GM18907 (cell line): Measurements from ENCODE around the gene RASA3.

Source experiments
- ATAC-seq: cut with Tn5 transposase; IDR thresholded peaks from one replicate; pipeline ENCODE4 v1.9.1; 2021; ENCODE audit warnings: mild to moderate bottlenecking, moderate library complexity; ENCODE audit not compliant: unreplicated experiment

The RASA3 gene

DNA sequence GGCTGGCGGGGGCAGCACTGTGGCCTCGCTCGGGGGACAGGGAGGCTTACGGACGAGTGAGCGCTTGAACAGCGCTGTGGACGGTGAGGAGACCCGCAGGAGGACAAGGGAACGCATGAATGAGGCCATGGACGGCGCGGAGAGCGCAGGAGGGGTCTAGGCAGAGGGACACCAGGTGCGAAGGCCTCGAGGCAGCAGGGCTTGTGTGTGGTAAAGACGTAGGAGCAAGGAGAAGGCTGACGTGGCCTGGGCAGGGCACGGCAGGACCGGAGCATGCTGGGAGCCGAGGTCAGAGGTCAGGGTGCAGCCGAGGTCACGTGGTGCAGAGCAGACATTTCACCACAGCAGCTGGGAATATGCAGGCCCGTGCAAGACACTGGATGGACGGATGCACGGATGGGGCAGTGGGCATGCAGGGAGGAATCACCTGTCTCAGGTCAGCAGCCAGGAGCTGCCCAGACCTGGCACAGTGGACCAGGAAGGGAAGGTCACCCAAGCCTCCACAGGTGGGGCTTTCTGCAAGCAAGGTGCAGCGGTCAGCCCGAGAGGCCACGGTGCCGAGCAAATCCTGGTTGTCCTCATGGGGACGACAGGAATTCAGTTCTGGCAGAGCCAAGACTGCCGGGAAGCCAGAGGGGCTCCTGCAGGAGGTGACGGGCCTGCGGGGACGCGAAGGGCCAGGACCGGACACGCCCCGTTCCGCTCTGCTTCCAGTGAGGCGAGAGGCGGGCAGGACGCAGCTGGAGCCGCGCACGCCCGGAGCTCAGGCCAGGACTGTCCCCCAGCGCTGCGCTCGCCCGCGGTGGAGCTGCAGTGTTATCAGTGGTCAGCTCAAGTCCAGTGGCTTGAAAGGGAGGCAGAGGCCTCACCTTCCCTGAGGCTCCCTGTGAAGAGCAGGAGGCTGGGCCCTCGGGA lies 72.2 kb downstream of the RASA3 start:
- no peak for ATAC-seq

DNA sequence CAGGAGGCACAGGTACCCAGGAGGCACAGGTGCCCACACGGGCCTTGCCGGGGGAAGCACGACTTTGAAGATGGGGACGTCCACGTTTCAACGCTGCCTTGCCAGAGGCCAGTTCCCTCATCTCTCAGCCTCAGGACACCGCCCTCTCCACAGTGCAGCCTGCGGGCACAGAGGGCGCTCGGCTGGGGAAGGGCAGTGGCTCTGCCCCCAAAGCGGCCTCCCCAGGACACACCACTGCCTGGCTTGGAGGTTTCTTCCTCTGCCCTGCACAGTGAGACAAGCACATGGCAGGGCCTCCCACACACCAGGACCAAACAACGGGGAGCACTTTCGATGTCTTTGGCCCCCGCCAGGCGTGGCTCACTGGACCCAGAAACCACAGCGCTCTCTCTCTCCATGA lies 73.0 kb downstream of the RASA3 start:
- ATAC-seq, result no peak

DNA sequence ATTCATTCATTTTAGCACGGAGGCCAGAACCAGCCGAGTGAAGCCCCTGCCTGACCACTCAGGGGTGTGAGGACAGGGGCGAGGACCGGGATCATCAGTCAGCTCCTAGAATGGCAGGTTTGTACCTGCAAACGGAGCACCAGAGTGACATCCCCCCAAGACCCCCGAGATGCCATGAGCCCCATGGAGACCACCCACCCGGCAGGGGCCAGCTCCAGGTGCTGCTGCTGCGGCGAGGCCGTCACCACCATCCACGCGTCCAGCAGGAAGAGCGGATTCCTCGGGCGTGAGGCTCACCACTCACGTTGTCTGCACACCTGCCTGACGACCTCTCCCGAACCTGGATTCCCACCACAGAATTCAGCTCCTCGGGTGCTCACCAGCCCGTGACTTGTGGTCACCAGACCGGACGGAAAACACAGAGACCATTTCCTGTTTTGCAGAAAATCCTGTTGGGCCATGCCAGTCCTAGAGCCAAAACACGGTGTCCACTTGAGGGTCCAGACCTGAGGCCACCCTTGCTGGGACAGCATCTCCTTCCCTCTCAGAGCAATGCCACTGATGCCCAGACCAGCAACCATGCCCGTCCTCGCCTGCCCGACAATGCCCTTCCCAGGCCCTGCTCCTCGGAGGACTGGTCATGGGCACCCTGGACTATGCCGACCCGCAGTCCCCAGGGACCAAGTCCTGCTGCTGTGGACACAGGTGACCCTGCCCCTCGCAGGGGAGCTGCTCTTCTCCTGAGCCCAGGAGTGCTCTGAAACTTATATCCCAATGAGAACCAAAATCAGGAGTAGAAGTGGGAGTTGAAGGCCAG lies 74.2 kb downstream of the RASA3 start:
- ATAC-seq, result no peak

DNA sequence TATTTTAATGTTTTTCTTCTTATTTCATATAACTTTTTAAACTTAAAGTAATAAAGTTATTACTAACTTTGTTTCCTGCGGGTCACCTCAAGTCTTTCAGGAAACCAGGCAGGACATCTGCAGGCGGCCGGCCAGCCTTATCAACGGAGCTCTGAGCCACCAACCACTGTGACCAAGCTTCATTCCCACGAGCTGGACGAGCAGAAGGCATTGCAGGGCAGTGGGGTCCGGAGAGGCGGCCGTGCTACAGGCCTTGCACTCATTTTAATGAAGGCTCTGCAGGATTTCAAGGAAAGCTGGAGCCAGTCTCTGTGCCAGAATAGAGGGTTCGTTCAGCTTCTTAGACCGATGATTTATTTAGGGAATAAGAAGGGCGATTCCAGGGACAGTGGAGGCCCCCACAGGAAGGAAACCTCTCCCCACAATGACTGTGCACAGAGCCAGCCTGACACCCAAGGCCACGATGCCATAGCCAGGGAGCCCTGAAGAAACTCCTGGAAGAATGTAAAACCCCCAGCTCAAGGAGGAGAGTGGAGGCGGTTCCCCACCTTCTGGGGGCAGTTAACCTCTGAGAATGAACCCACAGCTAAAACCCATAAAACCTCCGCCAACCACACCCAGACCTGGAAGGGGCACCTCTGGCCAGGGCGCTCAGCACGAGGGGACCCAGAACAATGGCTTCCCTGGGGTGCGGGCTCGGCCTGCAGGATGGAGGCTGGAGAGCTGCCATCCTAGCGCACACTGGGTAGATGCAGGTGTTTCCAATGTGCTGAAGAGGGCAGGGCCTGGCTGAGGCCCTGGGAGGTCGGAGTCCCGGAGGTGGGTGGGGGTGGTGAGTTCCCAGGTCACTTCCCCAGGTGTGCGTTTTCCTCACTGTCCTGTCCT lies 75.0 kb downstream of the RASA3 start:
- no peak for ATAC-seq

DNA sequence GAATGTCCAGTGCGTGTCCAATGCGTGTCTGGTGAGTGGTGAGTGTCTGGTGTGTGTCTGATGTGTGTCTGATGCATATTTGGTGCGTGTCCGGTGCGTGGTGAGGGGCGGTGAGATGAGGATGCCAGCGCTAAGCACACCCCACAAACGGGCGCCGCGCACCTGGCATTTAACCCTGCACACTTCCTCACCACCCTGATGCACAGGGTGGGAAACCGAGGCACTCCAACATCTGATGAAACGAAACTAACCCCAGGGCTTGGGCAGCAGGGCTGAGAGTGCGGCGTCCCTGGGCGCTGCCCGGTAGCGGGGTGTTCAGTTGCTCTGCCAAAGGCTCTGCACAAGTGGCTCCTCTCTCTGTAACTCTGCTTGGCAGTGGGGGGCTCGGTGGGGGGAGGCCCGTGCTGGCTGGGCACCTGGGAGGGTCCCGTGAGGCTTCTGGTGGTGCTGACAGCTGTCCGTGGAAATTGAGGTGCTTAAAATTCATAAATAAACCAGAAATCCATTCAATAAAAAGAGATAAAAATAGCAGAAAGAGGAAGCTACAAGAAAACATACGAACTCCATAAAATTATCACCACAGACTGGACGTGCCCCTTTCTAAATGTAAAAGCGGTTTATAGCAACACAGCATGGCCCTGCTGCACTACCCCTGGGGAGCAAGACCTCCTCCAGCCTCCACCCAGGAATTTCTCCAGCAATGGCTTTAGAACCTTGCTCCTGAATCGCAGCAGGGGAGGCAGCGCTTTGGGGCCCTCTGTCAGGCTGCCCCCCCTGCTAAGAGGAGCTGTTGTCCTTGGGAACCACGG lies 76.0 kb downstream of the RASA3 start:
- no peak for ATAC-seq

DNA sequence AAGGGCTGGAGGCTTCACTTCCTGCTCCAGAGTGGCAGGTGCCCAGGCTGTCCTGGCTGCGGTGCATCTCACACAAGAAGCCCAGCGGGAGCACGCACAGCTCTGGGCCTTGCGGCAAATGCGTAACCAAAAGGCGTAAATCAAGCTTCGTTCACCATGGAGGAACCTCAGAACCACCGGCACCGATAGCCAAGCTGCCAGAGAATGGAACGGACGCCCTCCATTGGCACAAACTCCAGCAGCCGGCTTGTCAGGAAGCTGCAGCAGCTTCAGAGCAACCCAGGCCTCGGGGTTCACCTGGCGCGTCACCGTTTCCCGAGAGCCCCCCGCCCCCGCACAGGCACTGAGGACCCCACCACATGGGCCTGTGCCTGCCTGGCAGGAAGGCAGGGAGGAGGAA lies 76.7 kb downstream of the RASA3 start:
- no peak for ATAC-seq

DNA sequence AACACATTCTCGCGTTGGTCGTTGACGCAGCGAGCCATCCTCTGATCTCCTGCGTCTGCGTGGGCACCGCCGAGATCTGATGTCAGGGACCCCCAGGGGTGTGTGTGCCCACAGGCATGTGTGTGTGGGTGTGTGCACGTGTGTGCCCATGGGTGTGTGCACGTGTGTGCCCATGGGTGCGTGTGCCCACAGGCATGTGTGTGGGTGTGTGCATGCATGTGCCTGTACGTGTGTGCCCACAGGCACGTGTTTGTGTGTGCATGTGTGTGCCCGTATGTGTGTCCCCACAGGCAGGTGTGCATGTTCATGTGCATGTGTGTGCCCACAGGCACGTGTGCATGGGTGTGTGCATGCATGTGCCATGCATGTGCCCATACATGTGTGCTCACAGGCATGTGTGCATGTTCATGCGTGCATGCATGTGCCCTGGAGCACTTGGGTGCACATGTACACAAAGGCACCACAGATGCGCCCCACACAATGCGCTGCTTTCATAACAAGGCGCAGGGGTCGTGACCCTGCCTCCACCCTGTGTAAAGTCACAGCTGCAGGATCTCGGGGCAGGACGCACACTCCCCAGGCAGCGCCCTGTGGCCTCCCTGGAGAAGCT lies 77.5 kb downstream of the RASA3 start:
- no peak for ATAC-seq

DNA sequence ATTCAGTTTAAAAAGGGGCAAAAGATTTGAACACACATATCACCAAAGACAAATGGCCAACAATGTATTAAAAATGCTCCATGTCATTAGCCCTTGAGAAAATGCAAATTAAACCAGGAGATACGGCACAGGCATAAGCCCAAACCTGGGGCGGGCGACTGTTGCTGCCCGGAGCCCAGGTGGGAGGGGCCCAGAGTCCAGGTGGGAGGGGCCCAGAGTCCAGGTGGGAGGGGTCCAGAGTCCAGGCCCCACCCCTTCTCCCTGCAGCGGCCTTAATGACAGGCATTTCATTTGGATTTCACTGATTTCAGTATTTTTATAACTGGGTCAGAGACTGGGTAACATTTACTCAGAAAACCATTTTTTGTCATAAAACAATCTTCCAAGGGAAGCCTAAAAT lies 78.2 kb downstream of the RASA3 start:
- no peak for ATAC-seq

DNA sequence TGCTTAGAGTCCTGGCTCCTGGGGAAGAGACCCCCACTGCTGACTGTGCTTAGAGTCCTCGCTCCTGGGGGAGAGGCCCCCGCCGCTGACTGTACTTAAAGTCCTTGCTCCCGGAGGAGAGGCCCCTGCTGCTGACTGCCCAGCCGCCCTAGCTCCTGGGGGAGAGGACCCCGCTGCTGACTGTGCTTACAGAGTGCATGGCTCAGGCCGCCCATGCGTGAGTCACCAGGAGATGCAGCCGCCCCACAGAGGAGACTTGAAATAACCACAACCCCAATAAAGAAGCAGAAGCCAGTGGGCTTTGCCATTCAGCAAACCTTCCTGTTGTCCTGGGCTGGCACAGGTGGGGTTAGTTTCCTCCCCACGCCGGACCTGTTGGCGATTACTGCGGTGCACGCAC lies 79.4 kb downstream of the RASA3 start:
- ATAC-seq, result no peak

DNA sequence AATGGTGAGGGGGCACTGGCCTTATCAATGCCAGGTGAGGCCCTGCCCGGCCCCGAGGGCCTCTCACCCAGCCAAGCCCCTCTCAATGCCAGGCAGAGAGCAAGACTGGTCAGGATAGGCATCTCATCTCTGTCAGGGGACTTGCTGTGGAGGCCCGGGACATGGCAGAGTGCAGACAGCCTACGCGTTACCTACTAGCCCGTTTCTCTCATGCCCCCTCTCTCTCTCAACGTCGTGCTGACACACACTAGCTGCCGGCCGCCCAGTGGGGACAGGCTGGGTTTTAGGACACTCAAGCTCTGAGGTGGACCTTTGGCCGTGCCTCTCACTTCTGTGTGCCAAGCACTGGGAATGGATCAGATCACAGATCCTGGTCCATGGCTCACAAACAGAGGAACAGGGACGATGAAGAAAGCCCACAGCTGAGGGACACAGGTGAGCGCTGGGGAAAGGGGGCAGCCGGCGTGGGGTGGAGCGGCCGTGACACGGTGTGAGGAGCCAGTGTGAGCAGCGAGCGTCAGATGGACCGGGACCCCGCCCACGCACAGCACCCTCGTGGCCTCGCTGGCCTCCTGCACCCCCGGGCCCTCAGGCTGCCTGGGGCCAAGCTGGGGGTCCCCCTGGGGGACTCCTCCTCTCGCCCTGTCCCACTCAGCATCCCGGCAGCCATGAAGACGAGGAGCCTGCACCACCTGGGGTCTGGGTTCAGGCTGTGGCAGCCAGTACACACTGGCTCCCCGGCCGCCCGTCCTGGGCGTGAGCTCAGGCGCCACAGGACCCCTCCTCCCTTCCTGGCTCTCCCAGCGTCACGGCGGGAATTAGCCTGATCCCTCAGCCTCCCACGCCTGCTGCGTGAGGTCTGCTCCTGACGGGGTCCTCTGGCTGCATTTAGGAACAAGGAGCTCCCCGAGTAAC lies 81.6 kb downstream of the RASA3 start:
- ATAC-seq, result no peak

DNA sequence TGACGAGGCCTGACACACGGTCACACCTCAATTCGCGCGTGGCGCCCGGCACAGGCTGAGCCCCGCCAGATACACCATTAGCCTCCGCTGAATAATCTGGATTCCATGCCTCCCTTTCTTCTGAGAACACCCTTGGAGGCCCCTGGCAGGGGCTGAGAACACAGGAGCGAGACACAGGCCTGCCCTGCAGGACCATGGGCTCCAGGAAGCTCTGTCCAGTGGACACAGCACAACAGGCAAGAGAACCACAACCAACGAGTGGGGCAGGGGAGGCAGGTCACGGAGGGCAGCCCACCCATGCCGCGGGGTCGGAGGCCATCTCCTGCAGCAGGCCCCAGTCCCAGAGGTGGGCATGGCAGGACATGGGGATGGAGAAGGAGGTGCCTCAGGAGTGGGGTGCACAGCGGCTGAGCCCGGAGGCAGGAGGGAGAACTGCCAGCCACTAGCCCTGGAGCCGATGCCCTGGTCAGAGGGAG lies 82.8 kb downstream of the RASA3 start:
- ATAC-seq, result no peak

DNA sequence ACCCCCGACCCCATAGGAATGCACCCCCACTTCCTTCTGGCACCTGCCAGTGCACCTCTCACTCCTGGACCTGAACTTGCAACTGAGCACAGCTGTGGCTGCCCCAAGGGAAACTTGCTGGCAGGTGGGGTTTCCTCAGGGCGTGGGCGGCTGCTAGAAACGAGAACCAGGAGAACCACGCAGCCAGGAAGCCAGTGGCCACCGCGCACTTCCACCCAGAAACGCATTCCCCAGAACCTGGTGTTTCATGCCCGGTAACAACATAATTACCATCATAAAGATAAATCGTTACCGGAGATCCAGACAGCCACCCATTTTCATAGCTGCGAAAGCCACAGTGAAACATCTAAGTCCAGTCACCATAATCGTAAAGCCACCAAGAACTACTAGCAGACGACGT lies 83.4 kb downstream of the RASA3 start:
- ATAC-seq, result no peak

DNA sequence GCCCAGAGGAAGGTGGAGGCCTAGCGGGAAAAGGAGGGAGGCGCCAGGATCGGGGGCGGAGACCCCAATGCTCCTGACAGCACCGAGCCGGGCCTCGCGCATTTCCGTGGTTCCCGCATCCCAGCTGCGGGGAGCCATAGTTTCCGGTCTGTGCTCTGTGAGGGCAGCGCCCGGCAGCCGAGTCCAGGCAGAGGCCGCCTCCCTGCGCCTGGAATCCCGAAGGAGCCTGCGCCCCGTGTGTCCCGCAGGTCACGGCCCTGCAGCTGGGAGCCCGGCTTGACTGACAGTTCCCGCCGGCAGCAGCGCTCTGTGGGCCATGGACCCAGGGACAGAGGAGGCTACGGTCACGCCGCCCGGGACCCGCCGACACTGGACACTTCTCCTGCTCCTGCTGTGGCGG lies 84.0 kb downstream of the RASA3 start:
- ATAC-seq, result no peak

DNA sequence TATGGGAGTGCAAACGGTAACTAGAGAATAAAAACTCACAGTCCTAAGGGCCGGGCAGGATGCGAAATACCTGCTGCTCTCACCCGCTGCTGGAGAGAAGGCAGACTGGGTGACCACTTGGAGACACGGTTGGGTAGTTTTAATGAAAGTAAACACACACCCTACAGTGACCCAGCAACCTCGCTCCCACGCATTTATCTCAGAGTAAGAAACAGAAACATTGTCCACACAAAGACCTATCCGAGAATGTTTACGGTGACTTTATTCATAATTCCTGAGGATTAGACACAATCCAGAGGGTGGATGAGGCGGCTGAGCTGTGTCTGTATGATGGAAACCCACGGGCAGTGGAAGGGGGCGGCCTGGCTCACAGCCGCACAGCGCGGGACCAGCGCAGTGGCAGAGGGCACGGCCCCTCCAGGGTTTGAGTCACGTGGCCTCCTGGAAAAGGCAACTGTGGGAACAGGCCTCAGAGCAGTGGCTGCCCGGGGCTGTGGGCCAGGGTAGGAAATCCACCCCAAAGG lies 85.0 kb downstream of the RASA3 start:
- ATAC-seq, result peak; percentile 82

DNA sequence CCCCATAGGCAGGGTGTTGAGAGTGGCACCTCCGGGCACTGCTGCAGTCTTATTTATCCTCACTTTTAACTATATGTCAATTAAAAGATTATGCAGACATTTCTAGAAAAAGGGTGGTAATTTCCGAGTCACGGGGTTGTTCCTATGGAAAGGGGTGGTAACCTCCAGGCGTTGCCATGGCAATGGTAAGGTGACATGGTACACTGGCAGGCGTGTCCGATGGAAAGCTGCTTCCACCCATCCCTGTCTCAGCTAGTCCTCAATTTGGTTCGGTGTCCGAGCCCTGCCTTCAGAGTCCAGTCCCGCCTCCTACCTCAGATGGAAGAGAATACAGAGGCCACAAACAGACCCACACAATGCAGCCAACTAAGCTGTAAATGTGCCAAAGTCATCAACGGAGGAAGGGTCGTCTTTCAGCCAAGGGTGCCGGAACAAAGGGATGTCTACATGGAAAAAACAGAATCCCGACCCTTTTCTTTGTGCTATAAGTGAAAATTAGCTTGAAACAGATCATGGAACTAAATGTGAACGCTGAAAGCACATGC lies 85.9 kb downstream of the RASA3 start:
- no peak for ATAC-seq

DNA sequence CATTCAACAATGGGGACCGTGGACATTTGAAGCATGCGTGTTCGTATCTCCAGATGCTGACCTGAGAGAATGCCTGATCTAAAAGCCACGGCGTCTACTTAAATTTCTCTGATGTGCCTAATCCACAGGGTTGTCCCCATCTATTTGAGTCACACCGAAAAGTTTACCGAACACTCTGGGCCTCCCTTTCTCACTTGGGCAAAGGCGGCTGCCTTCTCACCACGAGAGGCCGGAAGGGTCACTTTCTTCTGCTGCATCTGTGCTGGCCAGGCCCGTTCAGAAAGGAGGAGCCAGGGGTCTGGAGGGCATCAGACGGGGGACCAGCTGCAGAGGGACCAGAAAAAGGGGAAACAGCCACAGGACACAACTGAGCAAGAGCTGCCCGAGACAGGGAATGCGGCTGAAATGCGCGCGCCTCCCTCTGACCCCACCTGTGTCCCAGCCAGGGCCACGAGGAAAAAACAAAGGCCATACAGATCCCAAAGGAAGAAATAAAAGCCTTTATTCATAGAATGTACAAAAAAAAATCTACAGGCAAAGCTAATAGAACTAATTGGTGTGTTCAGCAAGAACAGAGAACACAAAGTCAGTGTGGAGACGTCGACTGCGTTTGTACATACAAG lies 87.2 kb downstream of the RASA3 start:
- ATAC-seq, result no peak

DNA sequence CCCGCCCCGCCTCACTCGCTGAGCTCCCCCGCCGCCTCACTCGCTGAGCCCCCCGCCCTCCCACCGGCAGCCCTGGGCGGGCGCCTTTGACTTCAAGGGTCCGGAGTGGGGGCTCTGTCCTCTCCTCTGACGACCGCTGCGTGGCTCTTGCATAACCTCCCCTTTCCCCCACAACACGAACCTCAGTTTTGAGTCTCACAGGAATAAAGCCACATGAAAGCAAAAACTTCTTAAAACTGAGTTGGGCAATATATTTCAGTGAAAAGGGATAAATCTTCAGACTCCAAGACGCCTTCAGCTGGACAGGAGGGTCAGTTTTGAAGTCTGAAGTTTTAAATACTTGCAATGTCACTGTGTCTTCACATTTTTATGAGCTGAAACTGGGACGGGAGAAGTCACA lies 87.9 kb downstream of the RASA3 start:
- ATAC-seq, result no peak
